GM18867 (cell line): ENCODE results near the gene VSIR.

Source experiments
- ATAC-seq: cut with Tn5 transposase; IDR thresholded peaks from one replicate; pipeline ENCODE4 v1.9.1; 2021; ENCODE audit warnings: mild to moderate bottlenecking, moderate library complexity; ENCODE audit not compliant: unreplicated experiment

VSIR gene

GRCh38 chr10:71715860-71716259 is 57.5 kb downstream of the VSIR start:
- ATAC-seq = no peak

DNA sequence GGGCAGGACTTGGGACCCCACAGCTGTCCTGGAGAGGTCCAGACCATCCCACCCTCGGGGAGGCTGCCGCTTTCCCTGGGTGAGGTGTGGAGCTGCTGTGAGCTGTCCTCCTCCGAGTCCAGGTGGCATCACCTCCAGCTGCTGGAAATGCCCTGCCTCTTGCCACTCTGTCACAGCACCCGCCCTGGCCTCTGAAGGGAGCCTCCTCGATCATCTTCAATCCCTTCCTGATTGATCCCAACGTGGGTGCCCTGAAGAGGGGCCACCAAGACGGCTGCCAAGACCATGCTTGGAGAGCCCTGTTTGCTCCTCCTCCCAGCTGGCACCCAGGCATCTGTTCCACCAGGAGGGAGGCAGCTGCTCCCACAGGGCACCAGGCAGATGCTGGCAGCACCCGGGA is 58.3 kb downstream of the VSIR start:
- ATAC-seq = no peak

DNA sequence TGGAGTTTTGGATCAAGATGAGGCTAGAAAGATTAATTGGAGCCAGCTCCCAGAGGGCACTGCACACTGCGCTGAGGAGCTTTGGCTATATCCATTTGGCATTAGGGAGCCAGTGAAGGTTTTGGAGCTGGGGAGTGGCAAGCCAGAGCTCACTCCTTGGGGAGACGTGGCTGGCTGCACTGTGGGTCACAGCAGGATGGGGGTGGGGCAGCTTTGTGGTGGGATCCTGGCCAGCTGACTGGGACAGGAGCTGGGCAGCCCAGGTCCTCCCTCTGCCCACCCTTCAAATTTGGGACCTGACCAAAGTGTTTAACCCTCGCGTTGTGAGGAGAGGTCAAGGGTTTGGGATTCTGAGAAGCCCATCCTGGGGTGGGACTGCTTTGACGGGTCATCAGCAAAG is 58.7 kb downstream of the VSIR start:
- ATAC-seq = no peak

DNA sequence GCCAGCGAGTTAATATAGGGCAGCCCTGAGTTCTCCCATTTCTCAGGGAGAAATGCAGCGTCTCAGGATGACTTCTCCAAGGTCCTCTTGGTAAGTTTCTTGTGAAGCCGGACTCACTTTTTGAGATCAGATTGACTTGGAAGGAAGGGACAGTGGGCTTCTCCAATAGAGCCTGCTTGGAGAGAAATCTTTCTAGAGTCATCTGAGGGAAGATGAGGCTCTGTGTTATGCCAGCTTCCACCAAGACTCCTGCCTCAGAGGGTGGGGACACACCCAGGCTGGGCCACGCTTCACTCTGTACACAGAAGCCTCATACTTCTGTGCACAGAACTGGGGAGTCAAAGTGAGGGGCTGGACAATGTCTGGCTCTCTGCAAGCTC is 59.3 kb downstream of the VSIR start:
- ATAC-seq = no peak

DNA sequence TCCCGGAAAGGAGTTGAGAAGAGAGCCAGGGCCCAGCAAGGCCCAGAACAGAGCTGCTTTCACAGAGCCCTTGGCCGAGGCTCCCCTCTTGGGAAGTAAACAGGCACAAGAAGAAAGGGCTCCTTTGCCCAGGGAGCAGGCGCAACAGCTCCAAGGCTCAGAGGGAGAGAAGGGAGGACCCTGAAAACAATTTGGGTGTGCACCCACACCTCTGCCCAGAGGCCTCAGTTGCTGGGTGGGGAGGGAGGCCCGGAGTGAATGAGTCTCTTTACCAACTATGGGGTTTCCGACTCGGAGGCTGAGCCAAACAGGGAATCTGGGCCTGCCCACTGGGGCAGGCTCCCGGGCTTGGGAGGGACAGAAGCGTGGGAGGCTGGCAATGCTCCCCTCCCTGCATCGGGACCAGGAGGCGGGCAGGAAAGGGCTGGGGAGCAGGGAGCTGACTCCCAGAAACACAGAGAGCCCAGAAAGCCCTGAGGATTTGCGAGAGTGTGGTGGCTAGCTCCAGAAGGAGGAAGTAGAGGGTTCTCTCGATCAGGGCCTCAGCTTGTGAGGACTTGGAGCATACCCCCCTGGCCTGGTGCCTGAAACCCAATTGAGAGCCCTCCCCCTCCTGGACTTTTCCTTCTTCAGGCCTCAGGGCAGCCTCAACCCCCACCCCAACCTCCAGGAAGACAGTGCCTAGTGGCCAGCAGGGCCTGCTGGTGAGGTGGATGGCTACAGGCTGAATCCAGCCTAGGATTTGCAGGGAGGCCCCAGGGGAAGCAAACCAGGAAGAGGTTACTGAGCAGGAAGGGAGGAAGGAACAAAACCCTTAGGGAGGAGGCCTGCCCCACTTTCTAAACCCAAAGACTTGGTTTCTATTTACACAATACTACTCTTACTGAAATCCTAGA is 59.9 kb downstream of the VSIR start:
- no peak for ATAC-seq

GRCh38 chr10:71712572-71713134 is 60.7 kb downstream of the VSIR start:
- ATAC-seq = no peak

GRCh38 chr10:71712170-71712569 is 61.1 kb downstream of the VSIR start:
- no peak for ATAC-seq

DNA sequence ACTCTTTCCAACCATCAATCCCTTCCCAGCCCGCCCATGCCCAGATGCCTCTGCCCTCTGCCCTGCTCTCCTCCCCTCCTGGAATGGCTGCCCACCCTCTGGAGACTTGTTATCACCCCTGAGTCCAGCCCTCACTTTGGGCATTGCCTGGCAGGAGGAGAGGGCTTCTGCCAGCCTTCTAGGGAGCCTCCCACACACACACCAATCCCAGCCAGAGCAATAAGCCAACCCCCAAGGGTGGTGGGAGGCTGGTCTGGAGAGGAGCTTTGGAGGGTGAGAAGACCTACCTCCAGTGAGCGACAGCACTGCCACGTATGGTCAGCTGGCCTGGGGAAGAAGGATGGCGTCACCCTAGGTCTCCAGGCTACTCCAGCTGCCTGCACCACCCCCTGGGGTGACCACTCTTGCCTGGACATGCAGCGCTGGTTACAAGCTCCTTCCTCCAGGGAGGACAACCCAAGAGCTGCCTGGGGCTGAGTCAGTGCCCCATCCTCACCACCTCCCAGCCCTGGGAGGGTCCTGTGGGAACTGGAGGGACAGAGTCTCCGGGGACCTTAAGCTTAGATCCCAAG is 62.2 kb downstream of the VSIR start:
- no peak for ATAC-seq

- ATAC-seq = no peak
These were observed 62.8 kb downstream of the VSIR start for GRCh38 chr10:71710519-71710918.

DNA sequence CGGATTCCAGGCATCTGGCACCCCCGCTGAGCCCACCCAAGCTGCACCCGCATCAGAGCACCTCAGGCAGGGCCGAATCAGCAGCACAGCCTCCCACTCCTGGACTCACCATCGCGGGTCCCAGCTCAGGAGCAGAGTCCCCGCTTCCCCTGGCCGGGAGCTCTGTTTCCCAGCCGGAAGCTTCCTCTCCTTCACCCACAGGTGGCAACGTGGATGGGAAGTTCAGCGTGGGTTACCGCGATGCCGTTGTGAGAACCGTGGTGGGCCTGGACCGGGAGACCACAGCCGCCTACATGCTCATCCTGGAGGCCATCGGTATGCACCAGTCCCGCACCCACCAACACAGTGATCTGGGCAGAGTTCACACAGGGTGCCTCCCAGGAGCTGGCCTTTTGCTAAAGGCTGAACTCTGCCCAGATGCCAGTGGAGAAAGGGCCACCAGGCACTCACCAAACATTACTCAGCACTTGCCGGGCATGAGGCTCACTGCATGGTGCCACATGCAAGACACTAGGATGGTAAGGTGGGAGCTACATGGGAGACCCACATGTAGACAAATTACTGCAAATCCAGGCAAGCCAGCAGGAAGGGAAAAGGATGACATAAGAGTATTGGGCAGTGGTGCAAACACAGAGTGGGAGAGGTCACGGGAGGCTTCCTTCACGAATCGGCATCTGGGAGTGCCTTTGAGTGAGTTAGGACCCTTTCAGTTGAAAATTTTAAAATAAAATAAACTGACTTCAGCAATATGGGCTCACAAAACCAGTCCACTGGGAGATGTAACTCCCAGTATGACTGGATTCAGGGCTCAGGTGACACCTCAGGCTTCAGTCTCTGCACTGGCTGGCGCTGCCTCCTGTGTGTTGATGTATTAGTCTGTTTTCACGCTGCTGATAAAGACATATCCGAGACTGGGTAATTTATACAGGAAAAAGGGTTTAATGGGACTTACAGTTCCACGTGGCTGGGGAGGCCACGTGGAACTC is 64.1 kb downstream of the VSIR start:
- ATAC-seq = no peak

- ATAC-seq = no peak
These were observed 65.0 kb downstream of the VSIR start for GRCh38 chr10:71708301-71708703.

- no peak for ATAC-seq
These were observed 66.0 kb downstream of the VSIR start for GRCh38 chr10:71707240-71707789.

DNA sequence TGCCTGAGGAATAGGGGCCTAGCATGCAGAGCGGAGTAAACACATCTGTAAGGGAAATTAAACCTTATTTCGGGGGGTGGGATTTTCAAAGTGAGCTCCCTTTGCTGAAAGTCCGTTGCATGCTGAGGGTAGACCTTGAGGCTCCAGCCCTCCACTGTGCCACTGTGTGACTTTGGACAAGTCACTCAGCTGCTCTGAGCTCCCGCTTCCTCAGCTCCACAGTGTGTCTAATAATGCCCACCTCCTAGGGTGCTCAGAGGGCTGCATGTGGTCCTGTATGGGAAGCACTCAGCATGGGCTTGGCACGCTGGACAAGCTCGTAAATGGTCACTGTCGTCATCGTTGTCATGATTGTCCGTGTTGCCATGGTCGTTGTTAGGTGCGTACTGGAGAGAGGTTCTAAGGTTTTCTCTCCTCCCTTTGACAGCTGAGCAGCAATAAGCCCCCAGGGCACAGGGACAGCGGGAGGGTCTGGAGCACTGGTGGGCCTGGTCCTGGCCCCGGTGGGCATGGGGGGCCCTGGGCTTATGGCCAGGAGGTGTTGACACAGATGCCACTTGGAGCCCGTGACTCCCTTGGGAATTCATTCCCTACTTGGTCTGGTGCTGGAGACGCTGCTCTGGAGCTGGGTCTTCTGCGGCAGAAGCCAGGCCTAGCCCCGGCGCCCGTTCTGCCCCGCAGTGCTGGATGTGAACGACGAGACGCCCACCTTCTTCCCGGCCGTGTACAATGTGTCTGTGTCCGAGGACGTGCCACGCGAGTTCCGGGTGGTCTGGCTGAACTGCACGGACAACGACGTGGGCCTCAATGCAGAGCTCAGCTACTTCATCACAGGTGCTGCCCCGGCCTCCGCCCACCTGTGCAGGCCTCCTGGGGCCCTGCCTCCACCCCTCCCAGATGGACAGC is 66.9 kb downstream of the VSIR start:
- no peak for ATAC-seq

GRCh38 chr10:71705582-71705981 is 67.7 kb downstream of the VSIR start:
- no peak for ATAC-seq

DNA sequence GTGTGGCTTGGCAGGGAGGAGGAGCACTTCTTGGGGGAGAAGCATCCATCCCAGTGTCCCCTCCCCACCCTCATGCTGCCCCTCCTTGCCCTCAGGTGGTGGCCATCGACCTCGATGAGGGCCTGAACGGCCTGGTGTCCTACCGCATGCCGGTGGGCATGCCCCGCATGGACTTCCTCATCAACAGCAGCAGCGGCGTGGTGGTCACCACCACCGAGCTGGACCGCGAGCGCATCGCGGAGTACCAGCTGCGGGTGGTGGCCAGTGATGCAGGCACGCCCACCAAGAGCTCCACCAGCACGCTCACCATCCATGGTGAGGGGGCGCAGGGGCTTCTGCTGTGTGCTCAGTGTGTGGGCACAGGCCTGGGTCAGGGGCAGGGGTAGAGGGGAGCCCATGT is 68.5 kb downstream of the VSIR start:
- ATAC-seq = no peak

GRCh38 chr10:71703577-71703976 is 69.7 kb downstream of the VSIR start:
- ATAC-seq = no peak

DNA sequence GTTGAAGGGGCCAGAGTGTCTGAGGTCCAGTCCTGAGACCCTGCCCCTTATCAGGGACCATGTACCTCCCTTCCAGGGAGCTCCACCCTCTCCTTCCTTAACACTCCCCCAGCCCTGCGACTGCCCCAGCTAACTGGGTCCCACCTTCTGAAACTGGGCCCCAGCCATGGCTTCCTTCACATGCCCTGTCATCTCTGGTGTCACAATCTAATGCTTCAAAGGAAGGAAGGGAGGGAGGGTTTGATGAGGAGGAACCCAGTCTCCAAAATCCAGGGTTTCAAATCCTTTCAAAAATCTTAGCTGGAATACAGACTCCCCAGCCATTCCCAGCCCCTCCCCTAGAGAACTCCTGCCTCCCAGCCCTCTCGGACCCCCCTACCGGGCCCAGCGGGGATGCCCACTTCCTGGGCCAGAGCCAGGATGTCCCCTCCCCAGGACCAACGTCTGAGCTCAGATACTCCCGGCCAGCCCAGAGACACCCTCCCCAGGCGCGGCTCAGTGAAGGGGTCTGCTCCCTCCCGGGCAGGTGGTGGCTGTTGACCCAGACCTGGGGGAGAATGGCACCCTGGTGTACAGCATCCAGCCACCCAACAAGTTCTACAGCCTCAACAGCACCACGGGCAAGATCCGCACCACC is 71.7 kb downstream of the VSIR start:
- no peak for ATAC-seq

DNA sequence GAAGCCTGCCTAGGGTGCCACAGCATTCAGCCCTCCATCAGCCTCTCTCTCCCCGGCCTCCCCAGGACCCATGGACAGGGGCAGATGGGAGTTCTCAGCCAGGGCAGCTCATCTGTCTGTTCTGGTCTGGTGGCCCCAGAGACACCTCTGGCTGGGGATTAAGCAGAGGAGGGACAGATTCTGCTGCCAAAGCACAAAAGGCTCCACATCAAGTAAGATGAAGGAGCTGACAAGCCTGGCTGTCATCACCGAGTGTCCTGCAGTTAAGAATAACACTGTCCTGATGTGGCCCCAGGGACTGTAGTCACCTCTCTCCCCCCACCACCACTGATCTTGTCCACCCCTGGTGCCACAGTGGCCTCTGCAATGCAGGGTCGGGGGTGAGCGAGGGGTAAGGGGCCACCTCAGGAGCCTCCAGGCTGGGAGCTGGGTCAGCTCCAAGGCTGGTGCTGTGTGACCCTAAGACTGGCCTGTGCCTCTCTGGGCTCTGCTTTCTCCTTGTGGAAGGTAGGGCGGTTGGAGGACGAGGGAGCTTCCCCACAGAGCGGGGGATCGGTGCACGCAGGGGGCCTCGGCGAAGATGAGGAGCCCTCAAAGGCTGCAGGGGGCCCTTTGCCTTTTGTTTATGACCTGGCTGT is 72.5 kb downstream of the VSIR start:
- ATAC-seq = no peak

DNA sequence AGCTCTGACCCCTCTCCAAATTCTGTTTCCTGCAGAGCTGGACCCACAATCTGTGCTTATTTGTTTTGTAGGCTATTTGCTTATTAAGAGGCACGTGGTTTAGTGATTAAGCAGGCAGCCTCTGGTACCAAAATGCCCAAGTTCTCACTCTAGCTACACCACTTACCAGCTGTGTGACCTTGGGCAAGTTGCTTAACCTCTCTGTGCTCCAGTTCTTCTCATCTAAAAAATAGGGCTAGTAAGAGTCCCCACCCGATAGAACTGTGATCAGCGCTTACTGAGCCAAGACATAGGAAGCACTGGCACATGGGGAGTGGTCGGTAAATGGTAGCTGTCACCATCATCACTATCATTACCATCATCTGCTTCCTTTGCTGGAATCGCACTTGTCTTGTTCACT is 74.6 kb downstream of the VSIR start:
- no peak for ATAC-seq
